Measurements from ENCODE around the gene CASR. TPM values are rescaled to one million over a fixed set of nuclear protein-coding genes. Genes with fewer than 3 reads are reported as not detected.

Gene CASR
- total RNA-seq, 1 experiment from 2014 or later: 0.02 TPM

DNA sequence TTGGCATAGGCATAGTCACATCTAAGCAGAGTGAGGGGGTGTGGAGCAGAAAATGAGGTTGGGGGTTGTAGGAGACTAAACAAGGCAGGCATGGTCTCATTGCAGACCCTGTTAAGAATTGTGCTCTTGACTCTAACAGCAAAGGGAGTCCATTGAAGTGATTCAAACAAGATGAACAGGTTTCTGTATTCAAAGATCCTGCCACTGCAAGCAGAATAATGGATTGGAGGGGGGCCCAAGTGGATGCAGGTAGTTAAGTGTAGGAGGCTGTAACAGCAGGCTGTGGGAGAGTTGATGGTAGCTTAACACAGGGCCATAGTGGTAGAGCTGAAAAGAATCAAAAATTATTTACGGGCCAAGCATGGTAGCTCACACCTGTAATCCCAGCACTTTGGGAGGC is 34.4 kb downstream of the CASR start:
- Histone ChIP-seq H3K27ac (ENCODE audit: insufficient read length, low read depth, low read length) (no peak overlapping the region), H3K18ac (ENCODE audit: insufficient read length, low read depth, low read length) (no peak overlapping the region), H2BK5ac (ENCODE audit: insufficient read length, low read length) (no peak overlapping the region), H2AK5ac (ENCODE audit: insufficient read length, low read length) (no peak overlapping the region), H3K27me3 (ENCODE audit: insufficient read depth, low read length) (no peaks in the 10 kb centered on the region), H2BK20ac (ENCODE audit: low read depth, low read length, poor library complexity, severe bottlenecking) (no peak overlapping the region), H3K4me1 (ENCODE audit: insufficient read depth, low read length) (no peaks in the 10 kb centered on the region), H2BK12ac (ENCODE audit: insufficient read length, low read depth, low read length) (no peak overlapping the region), H3K9ac (ENCODE audit: extremely low read depth, insufficient read length, low read length) (no peak overlapping the region), H4K5ac (ENCODE audit: insufficient read length, low read depth, low read length) (no peak overlapping the region), H3K23ac (ENCODE audit: insufficient read length, low read depth, low read length) (no peak overlapping the region), H3K14ac (ENCODE audit: insufficient read depth, low read length) (no peak overlapping the region), H3K23me2 (ENCODE audit: insufficient read length, low read depth, low read length, poor library complexity, severe bottlenecking) (no peaks in the 10 kb centered on the region), H3K9me3 (ENCODE audit: control insufficient read depth, low read depth, low read length) (no peaks in the 10 kb centered on the region), H2BK120ac (ENCODE audit: low read depth, low read length, poor library complexity, severe bottlenecking) (no peak overlapping the region), H4K8ac (replicated peaks; ENCODE audit: insufficient read length, low read depth, low read length) (no peak overlapping the region), H3K79me2 (ENCODE audit: insufficient read depth, low read length) (no peaks in the 10 kb centered on the region), H4K91ac (ENCODE audit: insufficient read length, low read depth, low read length) (no peak overlapping the region), H3K56ac (ENCODE audit: insufficient read length, low read depth, low read length) (no peak overlapping the region), H3K4me2 (ENCODE audit: insufficient read depth, insufficient read length, low read length) (no peak overlapping the region), H3K4ac (ENCODE audit: low read depth, low read length) (no peak overlapping the region), H2AFZ (ENCODE audit: low read length) (no peak overlapping the region), H3T11ph (ENCODE audit: low read length) (no peak overlapping the region), H2BK15ac (ENCODE audit: low read depth, low read length) (no peak overlapping the region), H3K79me1 (ENCODE audit: insufficient read depth, low read depth, low read length, poor library complexity, severe bottlenecking) (no peaks in the 10 kb centered on the region), H4K20me1 (ENCODE audit: control insufficient read depth, insufficient read depth, insufficient read length) (no peaks in the 10 kb centered on the region)
- peaks cover 4% of the 10 kb centered on the region for H3K27me3 Mint-ChIP-seq (ENCODE audit: low read depth)
- peaks cover 3 to 4% of the 10 kb centered on the region in 2 experiments; a peak in 4 of 5 replicates for H3K9me3 Mint-ChIP-seq
- DNase-seq: no peak
- H3K4me3 Mint-ChIP-seq: no peak overlapping the region
- no peaks in the 10 kb centered on the region for H3K36me3 Mint-ChIP-seq (ENCODE audit: insufficient read depth in 1 of 3, low read depth in 3 of 3)
- H3K27ac Mint-ChIP-seq: no peak overlapping the region; a peak in 1 of 7 replicates
- H3K4me1 Mint-ChIP-seq: peaks cover 3 to 7% of the 10 kb centered on the region in 2 experiments; a peak in 3 of 4 replicates
- TF ChIP-seq, protein P1, sequence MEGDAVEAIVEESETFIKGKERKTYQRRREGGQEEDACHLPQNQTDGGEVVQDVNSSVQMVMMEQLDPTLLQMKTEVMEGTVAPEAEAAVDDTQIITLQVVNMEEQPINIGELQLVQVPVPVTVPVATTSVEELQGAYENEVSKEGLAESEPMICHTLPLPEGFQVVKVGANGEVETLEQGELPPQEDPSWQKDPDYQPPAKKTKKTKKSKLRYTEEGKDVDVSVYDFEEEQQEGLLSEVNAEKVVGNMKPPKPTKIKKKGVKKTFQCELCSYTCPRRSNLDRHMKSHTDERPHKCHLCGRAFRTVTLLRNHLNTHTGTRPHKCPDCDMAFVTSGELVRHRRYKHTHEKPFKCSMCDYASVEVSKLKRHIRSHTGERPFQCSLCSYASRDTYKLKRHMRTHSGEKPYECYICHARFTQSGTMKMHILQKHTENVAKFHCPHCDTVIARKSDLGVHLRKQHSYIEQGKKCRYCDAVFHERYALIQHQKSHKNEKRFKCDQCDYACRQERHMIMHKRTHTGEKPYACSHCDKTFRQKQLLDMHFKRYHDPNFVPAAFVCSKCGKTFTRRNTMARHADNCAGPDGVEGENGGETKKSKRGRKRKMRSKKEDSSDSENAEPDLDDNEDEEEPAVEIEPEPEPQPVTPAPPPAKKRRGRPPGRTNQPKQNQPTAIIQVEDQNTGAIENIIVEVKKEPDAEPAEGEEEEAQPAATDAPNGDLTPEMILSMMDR (conservative IDR thresholded peaks at IDR 0.05): no peak
- no CpG with 5 or more reads among the region's 1 CpG for WGBS (ENCODE audit: extremely low coverage, insufficient read length, low lambda C conversion rate)
